K562 (cell line): ENCODE data around the gene KCNK2. TPM values are rescaled to one million over a fixed set of nuclear protein-coding genes. Genes with fewer than 3 reads are reported as not detected.

Experiments used
- ATAC-seq: fragments of 200-7000 bp; cut with Tn5 transposase; 3 replicates; pipeline ENCODE4 v1.9.1; 2020; ENCODE audit warnings: moderate library complexity
- BruUV-seq: library from RNA; stranded (reverse); fragments of 400-500 nt; replicated peaks from 2 replicates; lab custom pipeline; 2021; lab: Mats Ljungman, UMichigan
- CTCF ChIA-PET: fragments of 300-600 bp; formaldehyde crosslinking; extraction: SDS; loops from one replicate; lab custom pipeline; 2021; ENCODE audit warnings: low intra/inter-chr PET ratio; lab: Yijun Ruan, JAX
- POLR2A ChIA-PET: fragments of 300-600, 350-650 bp; sonication (Branson Sonifier 250); formaldehyde crosslinking; extraction: SDS; loops from one replicate; lab custom pipeline; 2021; ENCODE audit warnings: antibody characterized with exemption, inconsistent platforms; lab: Yijun Ruan, JAX
- DNase-seq, 4 experiments: peaks; one replicate each; pipeline versions ENCODE4 v3.0.0 to v3.0.0-alpha.2; 2011 to 2018; ENCODE audit warnings: low spot score in 3 of 4, mixed read lengths in 3 of 4; ENCODE audit errors: extremely low read depth in 1 of 4
- FAIRE-seq: peaks from 2 replicates; lab custom pipeline; 2011; peaks lifted over from hg19 to GRCh38; lab: Jason Lieb, UNC
- H2AFZ ChIP-seq: 2 replicates; pipeline ENCODE4 v1.6.0; 2011; ENCODE audit warnings: low read depth, low read length, control low read depth, inconsistent platforms
- H3K27ac ChIP-seq: fragments of 200-600 bp; 3 replicates; pipeline ENCODE4 v1.8.0; 2011; ENCODE audit warnings: low read depth, mild to moderate bottlenecking, control low read depth, inconsistent platforms, low read length, moderate library complexity, mixed read lengths; ENCODE audit errors: extremely low read depth
- H3K27me3 ChIP-seq, 2 experiments: fragments of 300-600 bp in 1 of 2; 2 replicates in 1 of 2; 3 replicates in 1 of 2; pipeline versions ENCODE4 v1.6.0 to v1.8.0; 2011; ENCODE audit warnings: inconsistent platforms in 2 of 2, low read length in 2 of 2, mild to moderate bottlenecking in 1 of 2, mixed read lengths in 1 of 2, moderate library complexity in 1 of 2; ENCODE audit not compliant: control insufficient read depth in 2 of 2, insufficient read depth in 2 of 2
- H3K36me3 ChIP-seq: fragments of 300-600 bp; 3 replicates; pipeline ENCODE4 v1.8.0; 2011; ENCODE audit warnings: mild to moderate bottlenecking, low read length, inconsistent platforms; ENCODE audit not compliant: control insufficient read depth, insufficient read depth
- H3K4me1 ChIP-seq, 2 experiments: fragments of 200-600 bp in 1 of 2; replicated peaks in 1 of 2; 2 replicates in 1 of 2; 3 replicates in 1 of 2; pipeline versions ENCODE4 v1.5.1 to v1.8.0; 2011; ENCODE audit warnings: inconsistent platforms in 2 of 2, low read length in 2 of 2, mild to moderate bottlenecking in 1 of 2, mixed read lengths in 1 of 2, moderate library complexity in 1 of 2; ENCODE audit not compliant: control insufficient read depth in 2 of 2, insufficient read depth in 2 of 2
- H3K4me2 ChIP-seq: 2 replicates; pipeline ENCODE4 v1.6.1; 2011; ENCODE audit warnings: low read length, control low read depth, inconsistent platforms, mixed read lengths; ENCODE audit not compliant: insufficient read depth
- H3K4me3 ChIP-seq: fragments of 200-600 bp; sonication (generic), shearing (Covaris generic); 2 replicates; pipeline ENCODE4 v1.5.1; 2016; ENCODE audit warnings: control low read depth, inconsistent platforms
- H3K79me2 ChIP-seq: fragments of 200-600 bp; 3 replicates; pipeline ENCODE4 v1.8.0; 2011; ENCODE audit warnings: low read length, inconsistent platforms; ENCODE audit not compliant: control insufficient read depth, insufficient read depth
- H3K9ac ChIP-seq, 2 experiments: 2 replicates each; pipeline versions ENCODE4 v1.6.0 to v1.6.1; 2011; ENCODE audit warnings: low read depth in 2 of 2, low read length in 2 of 2, control low read depth in 1 of 2, inconsistent platforms in 1 of 2, mild to moderate bottlenecking in 1 of 2, mixed read lengths in 1 of 2; ENCODE audit not compliant: insufficient read depth in 1 of 2
- H3K9me1 ChIP-seq: one replicate; pipeline ENCODE4 v1.6.0; 2011; ENCODE audit warnings: inconsistent platforms, mild to moderate bottlenecking, low read length, moderate library complexity; ENCODE audit not compliant: control insufficient read depth, insufficient read depth
- H3K9me3 ChIP-seq: replicated peaks from 2 replicates; pipeline ENCODE4 v1.5.1; 2011; ENCODE audit warnings: low read depth, low read length, inconsistent platforms; ENCODE audit not compliant: control insufficient read depth, insufficient read depth
- H4K20me1 ChIP-seq: replicated peaks from 2 replicates; pipeline ENCODE4 v1.6.1; 2011; ENCODE audit warnings: low read length, inconsistent platforms, mixed read lengths; ENCODE audit not compliant: control insufficient read depth, insufficient read depth
- ATF7 ChIP-seq: fragments of 450-650 bp; IDR thresholded peaks from 2 replicates; pipeline ENCODE4 v1.7.1; 2014; ENCODE audit warnings: mild to moderate bottlenecking, moderate library complexity
- CAMTA2 ChIP-seq: fragments of 250-450 bp; sonication (Bioruptor Pico); conservative IDR thresholded peaks from 2 replicates; pipeline ENCODE4 v1.5.1; 2022
- CXXC5 ChIP-seq: fragments of 250-450 bp; sonication (Bioruptor Pico); IDR thresholded peaks from 2 replicates; pipeline ENCODE4 v1.8.0; 2022; ENCODE audit warnings: inconsistent platforms, mild to moderate bottlenecking, moderate library complexity
- DIDO1 ChIP-seq: fragments of 450-650 bp; IDR thresholded peaks from 2 replicates; pipeline ENCODE4 v1.6.1; 2016; ENCODE audit warnings: low read depth, missing biosample characterization, missing genetic modification characterization
- GTF2A2 ChIP-seq: IDR thresholded peaks from 2 replicates; pipeline ENCODE4 v1.6.1; 2016; ENCODE audit warnings: mild to moderate bottlenecking, missing genetic modification characterization, missing compliant biosample characterization
- IRF2 ChIP-seq: sonication (generic); formaldehyde crosslinking; IDR thresholded peaks from 2 replicates; pipeline ENCODE4 v1.8.1; 2022; ENCODE audit warnings: mild to moderate bottlenecking, missing genetic modification reagents
- MAFF ChIP-seq: IDR thresholded peaks from 2 replicates; pipeline ENCODE4 v1.6.1; 2012; ENCODE audit warnings: low read length, improper control_type of control experiment
- MBD2 ChIP-seq: sonication (generic); IDR thresholded peaks from 2 replicates; pipeline ENCODE4 v1.6.1; 2016; ENCODE audit warnings: low read depth, borderline replicate concordance
- RBM17 ChIP-seq: fragments of 200-400 bp; formaldehyde crosslinking; IDR thresholded peaks from 2 replicates; pipeline ENCODE4 v1.6.1; 2017; ENCODE audit warnings: low read depth, mild to moderate bottlenecking, low read length, borderline replicate concordance
- THAP12 ChIP-seq: fragments of 250-450 bp; sonication (Bioruptor Pico); IDR thresholded peaks from 2 replicates; pipeline ENCODE4 v1.9.0; 2021; ENCODE audit warnings: mild to moderate bottlenecking, inconsistent platforms
- ZBTB7A ChIP-seq: IDR thresholded peaks from 2 replicates; pipeline ENCODE4 v1.6.1; 2011; ENCODE audit warnings: low read depth, mild to moderate bottlenecking, low read length, moderate library complexity, borderline replicate concordance; ENCODE audit not compliant: control insufficient read depth
- ZNF174 ChIP-seq: fragments of 250-450 bp; sonication (Bioruptor Pico); IDR thresholded peaks from 2 replicates; pipeline ENCODE4 v1.4.0; 2020; ENCODE audit warnings: mild to moderate bottlenecking
- ZNF431 ChIP-seq: sonication (generic); formaldehyde crosslinking; IDR thresholded peaks from 2 replicates; pipeline ENCODE4 v1.8.0; 2022; ENCODE audit warnings: mild to moderate bottlenecking, missing genetic modification reagents
- WGBS: fragments of 100-300 bp; shearing (Covaris generic); methylation state at CpG from one replicate; pipeline ENCODE4 v1.1.6; 2016; ENCODE audit warnings: low coverage, mixed read lengths; ENCODE audit not compliant: insufficient coverage; ENCODE audit errors: missing lambda C conversion rate; 5-methylcytosine and 5-hydroxymethylcytosine counted together
- in situ Hi-C: fragments of 300-500 bp; cut with MboI; formaldehyde crosslinking; loops from 4 replicates; pipeline ENCODE4 v1.15.0; 2018; ENCODE audit warnings: inconsistent platforms, mixed read lengths
- intact Hi-C: fragments of 100-400 bp; cut with micrococcal nuclease; formaldehyde crosslinking; loops from 2 replicates; pipeline ENCODE4 v1.14.2; 2022
- polyA plus RNA-seq, 8 experiments: library from polyadenylated mRNA; depleted of rRNA in 4 of 8; stranded (reverse) in 5 of 8; unstranded in 3 of 8; fragments of >200 nt; fragmentation: Nextera tagmentation in 2 of 8; fragmentation: Illumina TruSeq in 1 of 8; extraction: Ambion mirVana in 2 of 8; extraction: Trizol in 1 of 8; gene quantifications; 2 replicates each; pipeline versions ENCODE4 v1.2.1 to v1.2.3, GENCODE V29; 2011 to 2014; ENCODE audit warnings: inconsistent platforms in 1 of 8, missing spikeins in 1 of 8
- total RNA-seq, 7 experiments: library from RNA; depleted of rRNA in 6 of 7; stranded (reverse); fragments of >200 nt in 6 of 7; fragmentation: Illumina TruSeq in 2 of 7; extraction: Trizol in 2 of 7; gene quantifications; 2 replicates each; pipeline versions ENCODE4 v1.2.1 to v1.2.3, GENCODE V29; 2011 to 2021; ENCODE audit warnings: low replicate concordance in 1 of 7
- TF ChIP-seq, protein P1 (sequence below): sonication (generic); formaldehyde crosslinking; IDR thresholded peaks from 2 replicates; pipeline ENCODE4 v1.8.1; 2022; ENCODE audit warnings: missing genetic modification reagents
- TF ChIP-seq, protein P2 (sequence below): fragments of 250-450 bp; sonication (Bioruptor Pico); IDR thresholded peaks from 2 replicates; pipeline ENCODE4 v1.4.0; 2020; ENCODE audit warnings: borderline replicate concordance

Gene KCNK2
- total and polyA plus RNA-seq, 9 of the 15 experiments (the other 6 are each of a cell fraction or from before 2014, with no cell fraction given) = 0.04 to 0.13 (median 0.05) TPM; not detected in 3

DNA sequence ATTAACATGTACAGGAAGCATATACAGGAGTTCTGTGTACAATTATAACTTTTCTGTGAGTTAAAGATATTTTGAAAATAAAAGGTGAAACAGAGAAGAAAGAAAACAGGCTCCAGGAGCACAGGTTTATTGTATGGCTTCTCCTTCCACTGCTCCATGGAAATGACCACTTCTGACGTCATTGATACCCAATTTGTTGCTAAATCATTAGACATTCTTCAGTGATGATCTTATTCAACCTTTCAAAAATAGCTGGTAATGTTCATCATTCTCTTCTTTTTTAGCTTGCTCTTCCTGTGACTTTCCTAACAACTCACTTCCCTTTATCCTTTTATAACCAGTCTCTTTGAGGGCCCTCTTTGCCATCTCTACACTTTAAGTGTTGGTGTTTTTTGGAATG is 77.8 kb downstream of the KCNK2 start:
- no peaks in the 10 kb centered on the region for H3K9me1 ChIP-seq
- intact Hi-C loops = no loop called here
- H3K27ac ChIP-seq = no peak overlapping the region
- H3K79me2 ChIP-seq = no peaks in the 10 kb centered on the region
- 0% methylated on average over 1 of the region's 1 CpG for WGBS
- CTCF ChIA-PET = no interaction called here
- H3K4me2 ChIP-seq = no peak overlapping the region
- TF ChIP-seq MAFF (no peak), RBM17 (no peak), GTF2A2 (tag) (no peak), ZNF431 (no peak), DIDO1 (tag) (no peak), IRF2 (no peak), ZBTB7A (no peak), CXXC5 (CRISPR knock-in tag) (no peak), ATF7 (no peak), THAP12 (no peak), CAMTA2 (no peak), ZNF174 (CRISPR knock-in tag) (no peak), MBD2 (no peak)
- TF ChIP-seq, protein P1, sequence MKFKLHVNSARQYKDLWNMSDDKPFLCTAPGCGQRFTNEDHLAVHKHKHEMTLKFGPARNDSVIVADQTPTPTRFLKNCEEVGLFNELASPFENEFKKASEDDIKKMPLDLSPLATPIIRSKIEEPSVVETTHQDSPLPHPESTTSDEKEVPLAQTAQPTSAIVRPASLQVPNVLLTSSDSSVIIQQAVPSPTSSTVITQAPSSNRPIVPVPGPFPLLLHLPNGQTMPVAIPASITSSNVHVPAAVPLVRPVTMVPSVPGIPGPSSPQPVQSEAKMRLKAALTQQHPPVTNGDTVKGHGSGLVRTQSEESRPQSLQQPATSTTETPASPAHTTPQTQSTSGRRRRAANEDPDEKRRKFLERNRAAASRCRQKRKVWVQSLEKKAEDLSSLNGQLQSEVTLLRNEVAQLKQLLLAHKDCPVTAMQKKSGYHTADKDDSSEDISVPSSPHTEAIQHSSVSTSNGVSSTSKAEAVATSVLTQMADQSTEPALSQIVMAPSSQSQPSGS (CRISPR knock-in tag) = no peak
- TF ChIP-seq, protein P2, sequence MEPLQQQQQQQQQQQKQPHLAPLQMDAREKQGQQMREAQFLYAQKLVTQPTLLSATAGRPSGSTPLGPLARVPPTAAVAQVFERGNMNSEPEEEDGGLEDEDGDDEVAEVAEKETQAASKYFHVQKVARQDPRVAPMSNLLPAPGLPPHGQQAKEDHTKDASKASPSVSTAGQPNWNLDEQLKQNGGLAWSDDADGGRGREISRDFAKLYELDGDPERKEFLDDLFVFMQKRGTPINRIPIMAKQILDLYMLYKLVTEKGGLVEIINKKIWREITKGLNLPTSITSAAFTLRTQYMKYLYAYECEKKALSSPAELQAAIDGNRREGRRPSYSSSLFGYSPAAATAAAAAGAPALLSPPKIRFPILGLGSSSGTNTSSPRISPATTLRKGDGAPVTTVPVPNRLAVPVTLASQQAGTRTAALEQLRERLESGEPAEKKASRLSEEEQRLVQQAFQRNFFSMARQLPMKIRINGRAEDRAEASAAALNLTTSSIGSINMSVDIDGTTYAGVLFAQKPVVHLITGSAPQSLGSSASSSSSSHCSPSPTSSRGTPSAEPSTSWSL = no peak
- TF ChIP-seq, all 486 proteins: peak for 0
- H3K9ac ChIP-seq = no peak overlapping the region
- no peak overlapping the region for H2AFZ ChIP-seq
- no peaks in the 10 kb centered on the region for H3K4me1 ChIP-seq
- no peaks in the 10 kb centered on the region for H3K36me3 ChIP-seq
- no peaks in the 10 kb centered on the region for H3K27me3 ChIP-seq
- no peaks in the 10 kb centered on the region for H4K20me1 ChIP-seq
- no TSS peak for BruUV-seq
- no peak for DNase-seq
- ATAC-seq = no peak
- POLR2A ChIA-PET = no interaction called here
- no peak overlapping the region for H3K4me3 ChIP-seq
- in situ Hi-C loops = no loop called here
- H3K9me3 ChIP-seq = no peaks in the 10 kb centered on the region; the same call in 1 of the 2 replicates
- no peak for FAIRE-seq
